Omental fat pad (tissue), 4 donors: ENCODE measurements around the gene HTN1. TPM values are rescaled to one million over a fixed set of nuclear protein-coding genes. Genes with fewer than 3 reads are reported as not detected.
"Not testable (repeated sequence)": the region's sequence is repeated elsewhere in the genome, so short reads cannot be mapped to it uniquely, and the experiment has no call there.

Experiments
- ATAC-seq: fragments of 150-250 bp; one replicate; pipeline ENCODE4 v1.9.1; 2016; ENCODE audit warnings: mild to moderate bottlenecking, moderate library complexity; ENCODE audit not compliant: low FRiP score
- DNase-seq: peaks from one replicate; pipeline ENCODE4 v3.0.0-alpha.2; 2019; ENCODE audit warnings: low spot score
- total RNA-seq, 4 donors: library from RNA; depleted of rRNA; stranded (reverse); fragments of >200 nt; gene quantifications; one replicate each; pipeline ENCODE4 v1.1.0, GENCODE V29; 2016
- TF ChIP-seq, protein P1 (sequence below), 3 donors: fragments of 450-650 bp; IDR thresholded peaks; one replicate each; pipeline ENCODE4 v1.5.1; 2016 to 2017; ENCODE audit warnings: antibody characterized with exemption in 3 of 3, mild to moderate bottlenecking in 3 of 3, moderate library complexity in 2 of 3

Gene HTN1
- total RNA-seq, 4 donors from 2014 or later: not detected

DNA sequence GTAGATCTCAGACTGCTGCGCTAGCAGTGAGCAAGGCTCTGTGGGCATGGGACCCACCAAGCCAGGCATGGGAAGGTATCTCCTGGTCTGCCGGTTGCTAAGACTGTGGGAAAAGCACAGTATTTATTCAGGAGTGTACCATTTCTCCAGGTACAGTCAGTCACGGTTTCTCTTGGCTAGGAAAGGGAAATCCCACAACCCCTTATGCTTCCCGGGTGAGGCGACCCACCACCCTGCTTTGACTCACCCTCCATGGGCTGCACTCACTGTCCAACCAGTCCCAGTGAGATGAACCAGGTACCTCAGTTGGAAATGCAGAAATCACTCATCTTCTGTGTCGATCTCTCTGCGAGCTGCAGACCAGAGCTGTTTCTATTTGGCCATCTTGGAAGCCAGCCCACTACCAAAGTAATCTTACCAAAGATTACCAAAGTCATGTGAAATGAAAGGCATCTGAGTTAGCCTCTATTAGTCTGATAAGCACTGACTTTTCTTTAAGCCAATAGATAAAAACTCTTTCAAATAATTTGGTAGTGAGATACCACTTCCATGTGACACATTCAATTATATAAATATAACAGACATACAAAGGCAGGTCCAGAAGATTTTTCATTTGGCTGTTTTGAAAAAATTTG, 8.5 kb upstream of the HTN1 start:
- ATAC-seq (no peak), DNase-seq (no peak)
- TF ChIP-seq, protein P1, sequence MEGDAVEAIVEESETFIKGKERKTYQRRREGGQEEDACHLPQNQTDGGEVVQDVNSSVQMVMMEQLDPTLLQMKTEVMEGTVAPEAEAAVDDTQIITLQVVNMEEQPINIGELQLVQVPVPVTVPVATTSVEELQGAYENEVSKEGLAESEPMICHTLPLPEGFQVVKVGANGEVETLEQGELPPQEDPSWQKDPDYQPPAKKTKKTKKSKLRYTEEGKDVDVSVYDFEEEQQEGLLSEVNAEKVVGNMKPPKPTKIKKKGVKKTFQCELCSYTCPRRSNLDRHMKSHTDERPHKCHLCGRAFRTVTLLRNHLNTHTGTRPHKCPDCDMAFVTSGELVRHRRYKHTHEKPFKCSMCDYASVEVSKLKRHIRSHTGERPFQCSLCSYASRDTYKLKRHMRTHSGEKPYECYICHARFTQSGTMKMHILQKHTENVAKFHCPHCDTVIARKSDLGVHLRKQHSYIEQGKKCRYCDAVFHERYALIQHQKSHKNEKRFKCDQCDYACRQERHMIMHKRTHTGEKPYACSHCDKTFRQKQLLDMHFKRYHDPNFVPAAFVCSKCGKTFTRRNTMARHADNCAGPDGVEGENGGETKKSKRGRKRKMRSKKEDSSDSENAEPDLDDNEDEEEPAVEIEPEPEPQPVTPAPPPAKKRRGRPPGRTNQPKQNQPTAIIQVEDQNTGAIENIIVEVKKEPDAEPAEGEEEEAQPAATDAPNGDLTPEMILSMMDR (IDR thresholded peaks at IDR 0.05): no peak

DNA sequence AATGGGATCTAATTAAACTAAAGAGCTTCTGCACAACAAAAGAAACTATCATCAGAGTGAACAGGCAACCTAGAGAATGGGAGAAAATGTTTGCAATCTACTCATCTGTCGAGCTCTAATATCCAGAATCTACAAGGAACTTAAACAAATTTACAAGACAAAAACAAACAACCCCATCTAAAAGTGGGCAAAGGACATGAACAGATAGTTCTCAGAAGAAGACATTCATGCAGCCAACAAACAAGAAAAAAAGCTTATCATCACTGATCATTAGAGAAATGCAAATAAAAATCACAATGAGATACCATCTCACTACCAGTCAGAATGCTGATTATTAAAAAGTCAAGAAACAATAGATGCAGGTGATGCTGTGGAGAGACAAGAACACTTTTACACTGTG, 6.3 kb downstream of the HTN1 start:
- ATAC-seq, DNase-seq: not testable (repeated sequence)

DNA sequence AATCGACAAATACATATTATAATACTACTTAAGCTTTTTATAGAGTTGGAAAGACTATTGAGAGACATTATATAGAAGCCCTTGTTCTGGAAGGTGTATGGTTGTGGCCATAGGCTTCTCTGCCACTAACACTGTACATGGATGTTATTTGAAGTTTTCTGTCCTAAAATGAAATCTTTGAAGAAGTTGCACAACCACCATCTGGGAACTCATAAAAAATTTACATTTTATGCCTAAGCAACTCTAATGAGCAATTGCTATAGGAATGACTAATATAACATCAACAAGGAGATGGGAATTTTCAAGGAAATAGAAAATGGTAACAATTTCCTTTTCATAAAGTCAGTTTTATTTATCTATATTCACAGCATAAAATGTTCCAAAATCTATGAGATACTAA, 7.4 kb downstream of the HTN1 start:
- ATAC-seq: no peak
- no peak for DNase-seq
- TF ChIP-seq, protein P1 (IDR thresholded peaks at IDR 0.05): no peak

DNA sequence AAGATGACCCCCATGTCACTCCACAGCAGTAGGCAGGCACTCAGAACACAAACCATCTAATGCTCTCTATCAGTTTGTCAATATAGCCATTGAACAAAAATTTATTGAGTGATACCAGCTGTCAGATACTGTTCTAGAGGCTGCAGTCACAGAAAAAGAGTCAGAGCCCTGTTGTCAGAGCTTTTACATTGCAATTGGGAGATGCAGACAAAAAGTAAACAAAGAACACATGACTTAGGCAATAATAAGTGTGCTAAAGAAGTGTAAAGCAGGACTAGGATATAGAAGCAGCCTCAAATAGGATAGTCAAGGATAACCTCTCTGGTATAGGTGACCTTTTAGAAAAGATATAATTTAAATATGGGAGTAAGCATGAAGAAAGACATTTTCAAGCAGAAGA, 8.9 kb downstream of the HTN1 start:
- ATAC-seq (no peak), DNase-seq (no peak)
- TF ChIP-seq, protein P1 (IDR thresholded peaks at IDR 0.05): no peak

DNA sequence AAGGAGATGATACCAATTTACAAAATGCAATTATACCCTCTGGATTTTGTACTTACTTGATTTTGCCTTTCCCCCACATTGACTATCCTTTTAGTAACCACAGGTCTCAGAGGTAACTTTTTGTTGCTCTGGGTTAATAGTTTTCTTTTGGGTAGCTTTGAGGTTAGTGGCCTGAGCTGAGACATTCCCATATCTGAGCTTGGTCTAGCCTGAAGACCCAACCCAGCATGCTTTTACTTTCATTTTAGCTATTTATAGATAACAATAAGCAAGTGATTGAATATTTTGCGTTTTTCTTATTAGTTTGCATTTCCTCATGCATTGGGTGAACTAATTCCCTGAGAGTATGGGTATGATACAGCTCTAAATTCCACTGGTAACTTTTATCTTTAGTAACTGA, 11.8 kb downstream of the HTN1 start:
- no peak for ATAC-seq
- no peak for DNase-seq
- TF ChIP-seq, protein P1 (IDR thresholded peaks at IDR 0.05): no peak

DNA sequence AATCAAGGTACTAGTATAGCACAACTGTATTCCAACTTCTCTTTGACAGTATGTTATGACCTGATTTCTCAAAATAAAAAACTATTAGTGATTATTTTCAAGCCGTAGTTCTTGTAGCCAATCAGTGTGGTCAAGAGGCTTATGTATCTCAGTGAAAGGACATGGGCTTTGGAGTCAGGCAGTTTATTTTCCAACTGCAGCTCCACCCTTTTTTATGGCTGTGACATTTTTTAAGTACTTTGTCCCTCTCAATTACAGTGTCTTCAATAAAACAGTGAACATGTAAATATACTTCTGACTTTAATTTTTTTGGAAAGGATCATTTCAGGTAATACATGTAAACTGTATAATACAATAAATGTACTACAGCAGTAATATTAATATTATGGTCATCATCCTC, 30.0 kb downstream of the HTN1 start:
- ATAC-seq (no peak), DNase-seq (no peak)
- TF ChIP-seq, protein P1 (IDR thresholded peaks at IDR 0.05): no peak

DNA sequence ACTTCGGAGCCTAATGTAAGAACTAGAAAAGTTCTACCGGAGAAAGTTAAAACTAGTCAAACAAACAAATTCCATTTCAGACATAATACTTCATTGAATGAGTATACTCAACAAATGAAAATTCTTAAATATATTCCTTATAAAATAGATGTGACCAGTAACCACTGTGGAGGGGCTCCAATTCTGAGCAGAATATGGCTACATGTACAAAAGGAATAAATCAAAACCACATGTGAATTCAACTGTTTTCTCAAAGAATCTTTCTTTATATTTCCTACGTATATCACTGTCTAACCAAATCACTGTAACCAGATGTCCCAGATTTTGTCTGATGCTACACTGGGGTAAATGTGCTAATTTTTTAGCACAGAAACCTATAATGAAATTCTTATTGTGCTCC, 49.0 kb downstream of the HTN1 start:
- TF ChIP-seq, protein P1 (IDR thresholded peaks at IDR 0.05): no peak
- ATAC-seq: no peak
- DNase-seq: no peak

Other genes starting within 250 kb of the HTN1 start
- gene SULT1E1, start 190.3 kb upstream of the HTN1 start, total RNA-seq: not detected
- gene CSN1S1, start 119.4 kb upstream of the HTN1 start, total RNA-seq: 10 to 100 TPM in 1 of 4 donors, 1 to 10 TPM in 2, not detected in 1; 1.6 to 40.6 (median 2.9) TPM
- gene CSN2, start 84.7 kb upstream of the HTN1 start, total RNA-seq: not detected
- gene STATH, start 54.5 kb upstream of the HTN1 start, total RNA-seq: not detected
- gene HTN3, start 22.0 kb upstream of the HTN1 start, total RNA-seq: not detected
- gene PRR27, start 103.8 kb downstream of the HTN1 start, total RNA-seq: not detected
- not detected for gene ODAM, start 145.3 kb downstream of the HTN1 start, total RNA-seq
- gene FDCSP, start 175.7 kb downstream of the HTN1 start, total RNA-seq: not detected
- gene CSN3, start 192.2 kb downstream of the HTN1 start, total RNA-seq: not detected